ENCODE results near the gene OTX1.
"Not testable (repeated sequence)": the region's sequence is repeated elsewhere in the genome, so short reads cannot be mapped to it uniquely, and the experiment has no call there.

Gene OTX1

GRCh38 chr2:63050334-63051041, at the start of gene OTX1:
Gene OTX1, plus strand, starts transcription at chr2:63050830. Its CDS starts 2,161 bp downstream, at chr2:63052991.
- peak; percentile 92 for DNase-seq

DNA sequence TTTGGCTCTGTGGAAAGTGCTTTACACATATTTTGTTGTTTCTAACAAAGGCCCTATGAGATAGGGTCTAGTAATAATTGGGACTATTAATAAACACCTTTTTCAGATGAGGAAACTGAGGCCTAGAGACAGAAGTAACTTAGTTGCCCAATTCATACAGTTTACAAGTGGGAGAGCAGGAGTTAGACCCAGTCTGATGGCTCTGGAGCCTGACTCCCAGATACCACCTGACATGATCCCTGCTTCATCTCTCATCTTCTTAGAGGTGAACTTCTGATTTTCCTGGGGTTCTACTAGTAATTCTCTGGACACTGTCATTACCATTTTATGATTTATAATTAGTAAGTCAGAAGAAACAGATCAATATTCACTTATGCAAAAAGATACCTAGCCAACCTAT, 49.1 kb upstream of the OTX1 start:
- DNase-seq: no peak

GRCh38 chr2:63003351-63003750, 47.3 kb upstream of the OTX1 start:
- DNase-seq: no peak

DNA sequence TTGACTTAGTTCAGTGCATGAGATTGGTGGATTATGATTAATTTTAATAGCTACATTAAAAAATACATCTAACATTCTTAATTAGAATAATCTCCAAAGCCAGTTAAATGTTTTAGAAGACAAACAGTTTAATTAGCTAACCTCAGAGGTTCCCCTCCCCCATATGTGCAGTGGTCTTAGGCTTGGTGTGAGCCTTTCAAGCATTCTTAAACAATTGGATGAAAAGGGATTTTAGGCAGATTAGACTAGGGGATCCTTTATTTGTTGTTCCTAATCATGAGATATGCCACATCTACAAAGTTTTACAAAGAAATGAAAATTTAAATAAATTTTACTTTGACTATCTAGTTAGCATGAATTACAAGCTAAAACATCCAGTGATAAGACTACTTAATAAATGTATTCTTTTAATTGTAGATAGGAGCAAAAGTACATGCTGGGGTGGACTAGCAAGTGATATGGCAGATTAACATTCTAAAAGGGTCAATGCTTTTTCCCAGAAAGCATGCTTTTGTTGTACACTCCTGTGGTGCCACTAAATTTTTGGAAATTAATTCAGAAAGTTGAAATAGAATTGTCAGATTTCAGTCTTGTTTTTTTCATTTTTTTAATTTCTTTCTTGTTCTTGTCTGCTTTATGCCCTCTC, 42.7 kb upstream of the OTX1 start:
- DNase-seq: no peak

DNA sequence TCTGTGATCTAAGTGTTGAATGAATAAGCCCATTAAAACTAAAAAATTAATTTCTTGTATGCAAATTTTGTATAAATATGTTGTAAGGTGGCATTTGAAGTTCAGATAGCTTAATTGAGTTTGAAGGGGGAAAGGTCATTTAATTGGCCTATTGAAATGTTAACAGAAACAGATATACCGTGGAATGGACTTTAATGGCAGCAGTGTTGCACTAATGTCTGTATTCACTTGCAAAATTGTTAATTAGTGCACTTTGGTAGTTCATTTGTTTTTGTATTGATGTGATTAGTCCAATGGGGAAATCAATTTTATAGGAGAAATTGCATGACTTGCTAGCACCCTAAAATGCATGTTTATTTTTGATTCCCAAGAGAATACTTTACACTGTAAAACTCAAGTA, 41.8 kb upstream of the OTX1 start:
- DNase-seq: no peak

- DNase-seq: no peak
Observed at GRCh38 chr2:63009490-63009889, 41.1 kb upstream of the OTX1 start.

- DNase-seq: no peak
Observed at GRCh38 chr2:63012541-63012940, 38.1 kb upstream of the OTX1 start.

GRCh38 chr2:63013438-63013837, 37.2 kb upstream of the OTX1 start:
- no peak for DNase-seq

DNA sequence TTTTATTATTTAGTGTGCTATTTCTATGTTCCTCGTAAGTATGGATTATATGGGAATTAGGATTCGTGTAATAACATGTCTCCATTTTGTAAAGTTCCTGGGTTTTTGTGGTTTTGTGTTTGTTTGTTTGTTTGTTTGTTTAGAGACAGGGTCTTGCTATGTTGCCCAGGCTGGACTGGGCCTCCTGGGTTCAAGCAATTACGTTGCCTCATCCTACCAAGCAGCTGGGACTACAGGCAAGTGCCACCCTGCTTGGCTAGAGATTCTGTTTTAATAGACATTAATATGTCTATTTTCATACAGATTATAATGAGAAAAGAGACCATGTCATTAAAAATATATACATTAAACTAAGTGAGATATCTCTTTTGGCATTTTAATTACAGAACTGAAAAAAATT, 35.2 kb upstream of the OTX1 start:
- no peak for DNase-seq

GRCh38 chr2:63018439-63018838, 32.2 kb upstream of the OTX1 start:
- DNase-seq: no peak

GRCh38 chr2:63019686-63020085, 30.9 kb upstream of the OTX1 start:
- DNase-seq: not testable (repeated sequence)

DNA sequence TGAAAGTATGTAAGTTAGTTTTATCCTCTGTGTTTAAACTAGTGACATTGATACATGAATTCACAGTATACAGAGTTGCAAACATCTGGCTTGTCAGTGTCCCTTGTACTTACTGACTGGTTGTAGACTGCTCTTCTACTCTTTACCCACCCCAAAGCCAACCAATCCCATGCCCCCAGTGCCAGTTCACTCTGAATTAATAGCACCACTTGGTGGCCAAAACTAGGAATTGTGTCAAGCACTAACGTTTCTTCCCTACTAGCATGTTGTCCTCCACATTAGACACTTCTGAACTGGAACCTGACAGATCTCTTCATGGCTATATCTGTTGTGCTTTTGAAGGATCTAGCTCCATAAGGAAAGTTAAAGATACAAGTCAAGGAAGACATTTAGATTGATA, 27.2 kb upstream of the OTX1 start:
- DNase-seq: peak; percentile 1

GRCh38 chr2:63027220-63027619, 23.4 kb upstream of the OTX1 start:
- no peak for DNase-seq

GRCh38 chr2:63029058-63029457, 21.6 kb upstream of the OTX1 start:
- no peak for DNase-seq

- no peak for DNase-seq
Observed at GRCh38 chr2:63034526-63034925, 16.1 kb upstream of the OTX1 start.

DNA sequence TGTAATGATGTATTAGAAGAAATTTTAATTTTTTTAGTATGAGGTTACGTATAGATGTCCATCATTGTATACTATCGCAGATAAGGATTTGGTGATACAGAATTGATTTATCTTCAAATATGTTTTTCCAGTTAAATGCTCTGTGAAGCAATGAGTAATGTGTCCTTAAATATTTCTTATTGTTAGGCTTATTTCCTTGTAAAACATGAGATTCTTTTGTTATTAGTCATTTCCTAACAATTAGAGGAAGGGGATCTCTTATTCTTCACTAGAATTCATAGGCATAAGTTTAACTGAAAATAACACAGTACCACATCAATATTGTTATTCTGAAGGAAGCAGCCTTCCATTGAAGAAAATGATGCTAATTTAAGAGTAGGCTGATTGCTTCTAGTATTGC, 15.5 kb upstream of the OTX1 start:
- DNase-seq: no peak

GRCh38 chr2:63035660-63036059, 15.0 kb upstream of the OTX1 start:
- no peak for DNase-seq

DNA sequence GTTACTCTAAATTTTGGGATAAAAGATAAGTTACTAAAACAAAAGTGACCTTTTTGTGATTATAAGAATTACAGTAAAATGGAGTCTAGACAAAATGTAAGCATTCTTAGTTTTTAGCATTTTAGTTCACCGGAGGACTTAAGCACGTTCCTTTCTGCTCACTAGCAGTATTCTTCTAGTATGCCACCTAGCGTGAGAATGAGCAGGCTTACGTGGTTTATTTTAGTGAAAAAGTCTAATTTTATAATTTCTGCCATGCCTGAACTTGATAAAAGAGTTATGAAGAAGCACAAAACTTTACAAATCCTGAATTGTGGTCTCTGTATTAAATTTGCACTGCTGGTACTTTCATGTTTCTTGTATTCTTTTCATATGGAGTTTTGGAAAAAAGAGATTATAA, 12.6 kb upstream of the OTX1 start:
- no peak for DNase-seq

GRCh38 chr2:63040586-63040985, 10.0 kb upstream of the OTX1 start:
- no peak for DNase-seq

GRCh38 chr2:63041592-63041991, 9.0 kb upstream of the OTX1 start:
- DNase-seq: no peak

DNA sequence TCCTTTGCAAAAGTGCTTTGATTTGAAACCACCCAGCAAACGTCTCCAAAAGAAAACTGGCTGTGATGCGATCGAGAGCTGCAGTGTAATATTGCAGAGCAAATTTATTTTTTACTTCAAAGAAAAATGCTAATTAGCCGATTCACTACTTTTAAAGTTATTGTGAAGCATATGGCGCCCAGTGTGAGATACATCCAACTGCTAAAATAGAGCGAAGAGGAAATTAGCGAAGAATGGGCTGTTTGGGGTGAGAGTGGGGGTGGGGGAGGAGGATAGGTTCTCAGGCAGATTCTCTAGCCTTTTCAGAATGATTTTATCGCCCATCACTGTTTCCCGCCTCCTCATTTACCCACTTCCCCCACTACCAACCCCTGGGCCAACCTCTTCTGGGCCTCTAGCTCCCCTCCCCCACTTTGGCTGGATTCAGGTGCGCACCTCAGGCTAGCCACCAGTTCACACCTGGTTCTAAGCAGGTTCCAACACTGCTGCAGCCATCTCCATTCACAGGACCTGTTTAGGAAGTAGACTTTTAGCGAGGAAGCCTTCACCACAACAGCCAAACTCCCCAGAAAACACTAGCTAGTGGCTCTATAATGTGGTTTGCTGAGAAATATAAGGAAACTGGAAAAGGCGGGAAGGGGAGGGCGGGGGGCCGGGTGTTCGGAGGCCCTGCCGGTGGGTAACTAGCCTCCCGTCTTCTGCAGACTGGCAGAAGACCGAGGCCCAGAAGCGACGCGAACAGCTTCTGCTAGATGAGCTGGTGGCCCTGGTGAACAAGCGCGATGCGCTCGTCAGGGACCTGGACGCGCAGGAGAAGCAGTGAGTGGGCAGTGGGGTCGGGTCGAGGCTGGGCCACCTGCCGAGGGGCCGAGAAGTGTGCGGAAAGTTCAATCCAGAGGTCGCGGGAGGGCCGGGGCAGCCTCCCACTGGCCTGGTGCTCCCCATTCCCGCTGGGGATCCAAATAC, 6.0 kb upstream of the OTX1 start:
- DNase-seq: no peak

GRCh38 chr2:63046552-63046951, 4.1 kb upstream of the OTX1 start:
- no peak for DNase-seq

DNA sequence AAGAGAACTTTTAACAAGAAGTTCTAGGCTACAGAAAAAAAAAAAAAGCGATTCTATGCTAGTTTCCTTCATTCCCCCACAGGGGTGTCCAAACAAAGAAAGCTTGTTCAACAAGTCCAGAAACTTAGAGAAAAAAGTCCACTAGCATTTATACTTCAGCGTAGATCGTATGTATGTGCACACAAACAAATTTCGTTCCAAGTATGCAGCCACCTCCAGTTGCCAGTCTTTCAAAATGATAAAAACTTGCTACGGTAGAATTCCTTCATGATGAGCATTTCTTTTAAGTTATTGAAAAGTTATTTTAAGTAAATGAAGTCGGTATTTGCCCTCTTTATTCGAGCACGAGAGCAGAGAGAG, 3.7 kb upstream of the OTX1 start:
- DNase-seq: no peak

Data from NCI-H345 (cell line).